HG03025 (cell line): ENCODE data around the gene RASSF6.
"Not testable (repeated sequence)": the region's sequence is repeated elsewhere in the genome, so short reads cannot be mapped to it uniquely, and the experiment has no call there.

Experiments
- ATAC-seq: cut with Tn5 transposase; IDR thresholded peaks from one replicate; pipeline ENCODE4 v1.9.1; 2021; ENCODE audit warnings: mild to moderate bottlenecking, moderate library complexity; ENCODE audit not compliant: unreplicated experiment, low FRiP score

The RASSF6 gene

DNA sequence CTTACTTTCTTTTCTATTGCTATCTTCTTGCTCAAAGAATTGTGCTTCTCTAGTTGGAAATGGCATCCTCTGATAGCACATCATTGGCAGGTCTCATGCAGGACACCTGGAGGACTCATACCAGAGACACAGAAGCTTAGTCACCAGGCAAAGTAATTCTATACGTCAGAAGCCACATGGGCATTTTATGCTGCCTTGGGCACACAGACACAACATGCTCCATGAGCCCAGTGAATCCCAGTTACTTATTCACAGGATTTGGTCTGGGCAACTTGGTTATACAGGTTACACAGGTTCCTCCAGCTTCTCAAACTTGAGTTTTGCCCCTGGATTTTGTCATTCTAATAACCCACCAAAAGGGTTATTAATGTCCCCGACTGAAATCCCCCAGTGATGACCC, 7.1 kb downstream of the RASSF6 start:
- no peak for ATAC-seq

DNA sequence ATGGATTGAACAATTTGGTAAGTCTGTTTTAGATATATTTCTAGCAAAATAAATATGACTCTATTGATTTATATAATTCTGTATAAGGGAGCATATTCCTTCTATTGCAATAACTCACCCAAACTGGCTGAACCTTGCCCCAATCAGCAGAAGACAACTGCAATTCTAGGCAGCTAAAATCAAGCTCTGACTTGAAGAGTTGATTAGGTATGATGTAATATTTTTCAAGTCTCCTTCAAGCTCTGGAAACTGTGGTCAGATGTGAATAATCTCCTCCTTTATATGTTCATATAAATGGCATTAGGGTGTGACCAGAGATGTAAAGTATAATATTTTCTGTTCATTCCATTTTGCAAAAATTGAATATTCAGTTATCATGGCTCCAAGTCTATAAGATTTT, 8.2 kb downstream of the RASSF6 start:
- ATAC-seq: no peak

DNA sequence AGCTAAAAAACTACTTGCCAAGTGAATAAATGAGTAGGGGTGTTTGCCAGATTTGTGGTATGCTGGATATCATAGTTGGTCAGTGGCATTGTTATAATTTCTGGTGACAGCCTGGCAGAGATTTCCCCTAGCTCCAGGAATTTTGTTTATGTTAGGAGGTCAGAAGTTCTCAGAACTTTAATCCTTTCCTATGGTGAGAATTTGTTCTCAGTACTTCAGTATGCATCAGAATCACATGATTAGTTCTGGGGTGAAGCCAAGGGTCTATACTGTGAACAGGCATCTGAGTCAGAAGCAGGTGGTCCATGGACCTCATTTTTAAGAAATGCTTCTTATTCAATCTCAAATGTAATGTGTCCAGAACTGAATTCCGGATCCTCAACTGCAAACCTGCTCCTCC, 10.5 kb downstream of the RASSF6 start:
- ATAC-seq: no peak

DNA sequence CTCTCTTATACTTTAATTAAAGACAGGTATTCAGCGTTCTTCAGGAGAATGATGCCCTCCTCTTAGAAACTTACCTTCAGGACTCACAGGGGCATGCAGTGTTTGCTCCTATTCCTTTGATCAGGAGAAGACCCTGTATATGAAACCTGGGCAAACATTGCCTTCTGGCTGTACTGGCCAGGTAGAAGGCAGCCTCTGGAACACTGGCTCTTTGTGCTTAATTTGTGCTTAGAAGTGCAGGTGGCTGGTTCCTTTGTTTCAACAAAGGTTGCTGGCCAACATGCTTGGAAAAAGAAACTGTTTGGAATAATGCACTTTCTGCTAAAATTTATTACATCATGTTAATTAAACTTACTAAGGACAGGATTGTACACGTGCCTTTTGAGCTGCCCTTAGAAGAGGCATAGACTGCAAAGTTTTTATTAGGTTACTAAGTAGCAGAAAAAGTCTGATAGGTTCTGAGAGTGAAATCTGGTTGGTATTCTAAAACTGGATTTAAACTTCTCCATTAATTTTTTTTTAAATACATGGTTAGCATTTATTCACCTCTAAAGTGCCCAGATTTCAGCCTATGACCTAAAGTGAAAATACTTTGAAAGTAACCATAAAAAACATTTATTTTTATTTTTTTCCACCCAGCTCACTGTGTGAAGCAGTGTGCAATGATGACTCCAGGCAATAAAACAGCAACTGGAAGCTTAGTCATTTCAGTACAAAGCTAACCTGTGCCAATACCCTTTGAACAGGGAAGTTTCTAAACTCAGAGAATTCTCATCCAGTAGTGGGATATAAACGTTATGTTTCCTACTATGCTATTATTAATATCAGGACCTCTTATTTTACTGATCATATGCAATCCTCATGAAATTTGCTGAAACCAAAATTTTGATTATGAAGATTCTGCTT, 11.3 kb downstream of the RASSF6 start:
- no peak for ATAC-seq

GRCh38 chr4:73607375-73608033, 12.7 kb downstream of the RASSF6 start:
- ATAC-seq: no peak

DNA sequence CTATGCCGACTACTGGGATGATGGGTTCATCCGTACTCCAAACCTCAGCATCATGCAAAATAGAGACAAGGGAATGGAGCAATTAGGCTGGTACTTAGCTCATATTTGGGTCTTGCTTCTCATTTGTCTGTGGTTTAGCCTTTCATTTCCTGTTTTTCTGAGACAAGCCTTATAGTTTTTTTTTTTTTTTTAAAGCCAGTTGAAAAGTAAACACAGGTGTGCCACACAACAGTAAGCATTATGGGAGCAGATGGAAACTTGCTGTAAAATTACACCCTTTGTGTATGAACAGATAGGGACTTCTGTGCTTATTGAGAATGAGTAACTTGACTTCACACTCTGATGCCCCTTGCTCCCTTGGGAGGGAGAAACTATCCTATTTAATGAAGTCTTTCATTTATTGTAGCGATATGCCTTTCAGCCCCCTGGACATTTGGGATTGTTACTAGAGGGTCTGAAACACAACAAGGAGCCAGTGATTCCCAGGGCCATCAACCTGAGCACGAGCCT, 13.7 kb downstream of the RASSF6 start:
- peak; percentile 78 for ATAC-seq

- ATAC-seq: no peak
Measured at GRCh38 chr4:73603854-73604584, 16.2 kb downstream of the RASSF6 start.

DNA sequence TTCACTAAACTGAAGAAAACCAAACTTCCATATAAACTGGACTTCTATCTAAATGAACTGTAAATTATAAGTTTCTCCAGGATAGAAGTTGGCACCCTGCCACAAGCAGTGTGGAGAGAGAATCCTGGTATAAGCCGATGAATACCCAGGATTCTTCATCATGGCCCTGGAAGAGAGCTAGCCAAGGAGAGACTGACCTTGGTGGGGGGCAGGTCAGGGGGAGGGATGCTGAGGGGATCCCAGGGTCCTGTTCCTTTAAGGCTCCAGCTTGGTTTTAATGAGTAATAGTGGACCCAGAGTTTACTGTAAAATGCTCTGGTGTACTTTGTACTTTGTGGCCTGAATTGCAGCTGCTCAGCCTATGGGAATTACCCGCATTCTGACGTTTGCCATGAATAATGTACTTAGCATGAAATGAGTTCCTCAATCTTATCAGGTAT, 16.9 kb downstream of the RASSF6 start:
- ATAC-seq: no peak

DNA sequence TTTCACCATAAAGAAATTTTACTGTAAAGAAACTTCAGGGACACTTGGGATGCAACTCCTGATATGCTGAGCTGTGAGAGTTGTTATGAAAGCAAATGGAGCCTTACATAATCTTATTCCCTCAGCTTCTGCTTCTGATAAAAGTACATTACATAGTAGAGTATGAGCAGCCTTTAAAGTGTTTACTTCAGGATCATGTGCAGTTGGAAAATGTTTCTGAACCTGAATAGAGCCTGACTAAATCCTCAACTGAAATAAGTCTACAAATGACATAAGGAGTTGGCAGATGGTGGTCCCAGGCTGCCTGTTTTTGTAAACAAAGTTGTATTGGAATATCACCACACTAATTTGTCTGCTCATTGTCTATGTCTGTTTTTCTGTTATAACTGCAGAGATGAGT, 19.3 kb downstream of the RASSF6 start:
- no peak for ATAC-seq

- no peak for ATAC-seq
Measured at GRCh38 chr4:73599182-73599581, 21.1 kb downstream of the RASSF6 start.

DNA sequence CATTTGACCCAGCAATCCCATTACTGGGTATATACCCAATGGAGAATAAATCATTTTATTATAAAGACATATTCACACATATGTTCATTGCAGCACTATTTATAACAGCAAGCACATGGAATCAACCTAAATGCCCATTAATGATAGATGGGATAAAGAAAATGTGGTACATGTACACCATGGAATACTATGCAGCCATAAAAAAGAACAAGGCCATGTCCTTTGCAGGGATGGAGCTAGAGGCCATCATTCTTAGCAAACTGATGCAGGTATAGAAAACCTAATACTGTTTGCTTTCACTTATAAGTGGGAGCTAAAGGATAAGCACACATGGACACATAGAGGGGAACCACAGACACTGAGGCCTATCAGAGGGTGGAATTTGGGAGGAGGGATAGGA, 22.6 kb downstream of the RASSF6 start:
- ATAC-seq: no peak

DNA sequence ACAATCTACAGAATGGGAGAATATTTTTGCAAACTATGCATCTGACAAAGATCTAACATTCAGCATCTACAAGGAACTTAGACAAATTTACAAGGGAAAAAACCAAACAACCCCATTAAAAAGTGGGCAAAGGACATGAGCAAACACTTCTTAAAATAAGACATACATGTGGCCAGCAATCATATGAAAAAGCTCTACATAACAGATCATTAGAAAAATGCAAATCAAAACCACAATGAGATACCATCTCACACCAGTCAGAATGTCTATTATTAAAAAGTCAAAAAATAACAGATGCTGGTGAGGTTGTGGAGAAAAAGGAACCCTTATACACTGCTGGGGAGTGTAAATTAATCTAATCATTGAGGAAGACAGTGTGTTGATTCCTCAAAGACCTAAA, 23.1 kb downstream of the RASSF6 start:
- ATAC-seq: not testable (repeated sequence)

DNA sequence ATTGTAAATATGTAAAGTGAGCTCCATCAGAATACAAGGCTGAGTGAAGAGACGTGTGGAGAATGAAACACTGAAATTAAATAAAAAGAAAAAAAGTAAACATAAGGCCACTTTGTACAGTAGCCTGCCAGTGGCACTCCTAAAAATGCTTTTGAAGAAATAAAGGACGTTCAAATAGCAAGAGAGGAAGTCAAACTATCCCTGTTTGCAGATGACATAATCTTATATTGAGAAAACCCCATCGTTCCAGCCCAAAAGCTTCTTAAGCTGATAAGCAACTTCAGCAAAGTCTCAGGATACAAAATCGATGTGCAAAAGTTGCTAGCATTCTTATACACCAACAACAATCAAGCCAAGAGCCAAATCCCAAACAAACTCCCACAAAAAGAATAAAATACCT, 24.2 kb downstream of the RASSF6 start:
- no peak for ATAC-seq

- ATAC-seq: no peak
Measured at GRCh38 chr4:73593631-73594241, 26.5 kb downstream of the RASSF6 start.

DNA sequence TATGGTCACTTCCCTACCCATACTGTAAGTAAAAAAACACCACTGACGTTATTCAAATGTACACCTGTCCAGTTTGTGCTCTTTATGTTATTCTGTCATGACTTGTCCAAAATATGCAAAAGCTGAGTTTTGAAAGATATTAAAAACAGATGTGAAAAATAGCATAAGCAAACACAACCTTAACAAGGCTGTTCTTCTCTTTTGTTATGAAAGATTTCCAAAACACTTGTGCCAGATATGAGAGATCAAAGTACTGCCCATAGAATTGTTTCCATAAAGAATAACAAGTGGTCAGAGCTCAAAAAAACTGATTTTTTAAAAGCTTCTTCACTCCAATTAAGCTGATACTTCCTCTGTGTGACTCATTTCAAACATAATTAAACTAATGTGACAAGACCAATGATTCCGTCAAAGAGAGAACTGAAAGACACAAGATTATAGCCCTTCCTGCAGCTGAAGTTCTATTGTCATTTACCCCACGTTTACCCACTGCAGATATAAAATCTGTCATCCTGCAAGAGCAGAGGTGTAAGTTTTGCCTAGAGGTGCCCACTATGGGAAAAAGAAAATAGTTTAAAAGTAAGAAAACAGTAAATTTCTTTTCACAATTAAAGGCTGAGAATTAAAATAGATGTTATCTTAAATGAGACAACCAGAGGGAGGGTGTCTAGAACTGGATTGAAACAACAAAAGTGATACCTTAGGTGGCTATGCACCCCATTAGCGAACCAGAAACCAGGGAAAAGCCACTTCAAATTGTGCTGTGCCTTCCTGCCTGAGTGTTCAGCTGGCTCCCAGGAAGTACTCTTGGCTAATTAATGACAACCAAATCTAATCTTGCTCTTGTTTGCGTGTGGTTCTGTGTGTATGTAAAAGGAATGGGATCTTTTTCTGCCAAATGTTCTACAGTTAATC, 30.1 kb downstream of the RASSF6 start:
- ATAC-seq: peak; percentile 96

DNA sequence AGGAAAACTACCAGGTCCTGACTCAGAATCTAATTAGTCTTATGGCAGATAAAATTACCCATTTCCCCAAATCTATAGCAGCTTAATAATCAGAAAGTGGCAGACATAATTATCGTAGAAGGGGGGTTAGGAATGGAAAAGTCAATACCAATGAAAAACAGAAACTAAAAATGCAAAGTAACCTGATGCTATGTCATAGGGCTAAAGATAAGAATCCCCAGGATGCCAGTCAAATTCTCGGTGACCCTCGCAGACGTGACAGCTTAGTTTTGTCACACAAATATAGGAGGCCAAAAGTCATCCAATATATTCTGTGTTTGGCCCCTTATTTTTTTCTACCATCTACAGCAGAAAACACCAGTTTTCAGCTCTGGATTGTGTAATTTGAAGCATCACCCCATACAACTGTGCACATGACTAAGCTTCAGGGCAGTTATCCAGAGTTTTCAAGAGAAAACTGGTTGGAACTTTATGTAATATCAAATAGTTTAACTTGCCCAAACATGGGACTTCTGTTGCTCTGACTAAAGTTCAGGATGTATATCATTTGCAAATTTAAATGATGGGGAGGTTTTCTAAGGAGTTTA, 30.9 kb downstream of the RASSF6 start:
- peak; percentile 8 for ATAC-seq

DNA sequence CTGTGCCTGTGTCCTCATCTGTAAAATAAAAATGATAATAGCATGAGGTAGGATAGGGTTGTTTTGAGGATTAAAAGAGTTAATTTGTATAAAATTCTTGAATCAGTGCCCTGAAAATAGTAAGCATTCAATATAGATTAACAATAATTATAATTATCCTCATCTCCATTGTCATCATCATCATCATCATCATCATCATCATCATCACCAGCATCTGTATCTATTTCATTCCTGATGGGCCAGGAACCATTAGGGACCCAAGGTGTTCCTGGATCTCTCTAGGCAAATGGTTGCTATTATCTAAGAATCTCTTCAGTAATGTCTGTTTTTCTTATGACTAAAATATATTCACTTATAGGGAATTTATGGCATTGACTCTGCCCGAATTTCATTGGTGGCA, 31.6 kb downstream of the RASSF6 start:
- no peak for ATAC-seq

DNA sequence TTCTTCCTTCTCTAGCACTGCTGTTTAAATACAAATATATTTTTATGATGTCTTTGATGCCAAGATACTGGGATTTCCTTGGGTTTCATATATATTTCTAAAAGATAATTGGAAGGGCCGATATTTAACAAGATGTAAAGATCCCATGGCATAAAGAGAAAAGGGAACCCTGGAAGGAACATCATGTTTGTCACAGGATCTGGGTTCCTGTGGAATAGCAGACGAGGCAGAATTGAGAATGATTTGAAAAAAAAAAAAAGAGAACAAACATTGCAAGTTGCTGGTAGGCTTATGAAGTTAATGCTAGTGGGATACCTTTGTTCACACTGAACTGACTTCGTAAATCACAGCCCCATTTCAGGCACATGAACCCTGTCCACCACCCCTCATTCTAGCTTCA, 33.6 kb downstream of the RASSF6 start:
- ATAC-seq: no peak

DNA sequence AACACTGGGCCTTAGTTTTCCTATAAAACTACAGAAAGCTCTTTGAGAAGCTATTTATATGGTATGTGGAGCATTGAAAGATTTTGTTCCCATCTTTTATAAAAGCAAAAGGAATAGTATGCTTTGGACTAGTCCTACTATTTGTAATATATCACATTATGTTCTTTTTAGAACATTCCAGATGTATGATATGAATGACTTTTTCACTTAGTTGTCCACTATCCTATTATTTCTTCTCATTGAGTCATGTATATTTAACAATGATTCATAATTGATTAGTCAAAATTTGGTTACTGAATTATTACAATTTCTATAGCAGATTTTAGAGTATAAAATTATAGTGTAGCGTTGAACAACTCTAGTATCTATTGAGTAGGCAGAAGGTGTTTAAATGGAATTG, 34.2 kb downstream of the RASSF6 start:
- ATAC-seq: no peak
